B cell (primary cell): ENCODE measurements around the gene CAB39L. TPM values are rescaled to one million over a fixed set of nuclear protein-coding genes. Genes with fewer than 3 reads are reported as not detected.

Experiments used
- ATAC-seq: fragments of 200-7000 bp; cut with Tn5 transposase; one replicate; pipeline ENCODE4 v1.10.0; 2021; ENCODE audit warnings: low read depth, mild to moderate bottlenecking, moderate number of reproducible peaks, moderate library complexity
- CTCF ChIA-PET: fragments of 350-600 bp; sonication (Branson Sonifier 250); formaldehyde crosslinking; loops from one replicate; lab custom pipeline; 2021; ENCODE audit warnings: antibody characterized with exemption, inconsistent platforms; lab: Charles Lee
- POLR2A ChIA-PET: fragments of 350-600 bp; sonication (Branson Sonifier 250); formaldehyde crosslinking; loops from one replicate; lab custom pipeline; 2021; ENCODE audit warnings: antibody characterized with exemption; lab: Charles Lee
- DNase-seq: peaks from one replicate; pipeline ENCODE4 v3.0.0; 2013
- H2AFZ ChIP-seq: 2 replicates; pipeline ENCODE4 v1.6.1; 2012; ENCODE audit warnings: mild to moderate bottlenecking, low read depth, low read length; ENCODE audit not compliant: insufficient read depth, poor library complexity, severe bottlenecking
- H3K27ac ChIP-seq, 2 donors: 1 replicate in 1 of 2; 2 replicates in 1 of 2; pipeline ENCODE4 v1.5.1; 2012 to 2013; ENCODE audit warnings: low read length in 2 of 2, mild to moderate bottlenecking in 2 of 2, moderate library complexity in 1 of 2
- H3K27me3 ChIP-seq, 4 experiments: fragments of 200-600 bp in 1 of 4; sonication (generic) in 1 of 4; replicated peaks in 1 of 4; 1 replicate in 2 of 4; 2 replicates in 2 of 4; pipeline versions ENCODE4 v1.6.1 to v1.7.0; 2013 to 2016; ENCODE audit warnings: low read length in 3 of 4, mild to moderate bottlenecking in 2 of 4, mixed read lengths in 1 of 4, moderate library complexity in 1 of 4; ENCODE audit not compliant: insufficient read depth in 4 of 4, control insufficient read depth in 3 of 4; ENCODE audit errors: control extremely low read depth in 1 of 4
- H3K36me3 ChIP-seq, 2 experiments: replicated peaks in 1 of 2; 1 replicate in 1 of 2; 2 replicates in 1 of 2; pipeline versions ENCODE4 v1.6.1 to v1.7.1; 2013; ENCODE audit warnings: low read length in 1 of 2; ENCODE audit not compliant: insufficient read depth in 2 of 2, control insufficient read depth in 1 of 2; ENCODE audit errors: control extremely low read depth in 1 of 2, extremely low read depth in 1 of 2
- H3K4me1 ChIP-seq, 2 donors: fragments of 200-600 bp in 1 of 2; sonication (generic) in 1 of 2; 1 replicate in 1 of 2; 2 replicates in 1 of 2; pipeline versions ENCODE4 v1.5.1 to v1.6.1; 2013 to 2017; ENCODE audit warnings: low read length in 2 of 2; ENCODE audit not compliant: control insufficient read depth in 2 of 2, insufficient read depth in 2 of 2
- H3K4me2 ChIP-seq: replicated peaks from 2 replicates; pipeline ENCODE3; 2012; ENCODE audit warnings: mild to moderate bottlenecking, low read depth, low read length; ENCODE audit not compliant: poor library complexity, severe bottlenecking
- H3K4me3 ChIP-seq, 5 experiments: fragments of 200-600 bp in 1 of 5; sonication (generic) in 1 of 5; 1 replicate in 3 of 5; 2 replicates in 2 of 5; pipeline versions ENCODE4 v1.5.1 to v1.7.0; 2011 to 2016; ENCODE audit warnings: low read length in 4 of 5, mild to moderate bottlenecking in 4 of 5, low read depth in 2 of 5, control low read depth in 1 of 5, moderate library complexity in 1 of 5; ENCODE audit not compliant: insufficient read depth in 1 of 5; ENCODE audit errors: control extremely low read depth in 1 of 5, extremely low read depth in 1 of 5
- H3K79me2 ChIP-seq: fragments of 200-600 bp; sonication (generic); one replicate; pipeline ENCODE4 v1.6.0; 2016; ENCODE audit warnings: low read length; ENCODE audit not compliant: control insufficient read depth, insufficient read depth
- H3K9ac ChIP-seq: fragments of 200-600 bp; sonication (generic); 2 replicates; pipeline ENCODE4 v1.6.1; 2017; ENCODE audit warnings: mild to moderate bottlenecking, low read length, moderate library complexity
- H3K9me3 ChIP-seq, 3 donors: one replicate each; pipeline versions ENCODE4 v1.6.1 to v1.7.1; 2013; ENCODE audit warnings: low read length in 2 of 3; ENCODE audit not compliant: control insufficient read depth in 2 of 3, insufficient read depth in 1 of 3; ENCODE audit errors: control extremely low read depth in 1 of 3
- H4K20me1 ChIP-seq: 2 replicates; pipeline ENCODE4 v1.6.0; 2012; ENCODE audit warnings: mild to moderate bottlenecking, low read length; ENCODE audit not compliant: insufficient read depth, control insufficient read depth, poor library complexity, severe bottlenecking
- H3K27ac Mint-ChIP-seq: one replicate; pipeline ENCODE4 v1.8.0; 2021; ENCODE audit warnings: mixed read lengths
- H3K27me3 Mint-ChIP-seq: one replicate; pipeline ENCODE4 v1.8.0; 2021; ENCODE audit warnings: mixed read lengths
- H3K4me1 Mint-ChIP-seq: one replicate; pipeline ENCODE4 v1.8.0; 2021; ENCODE audit warnings: mixed read lengths
- H3K4me3 Mint-ChIP-seq: one replicate; pipeline ENCODE4 v1.8.0; 2021; ENCODE audit warnings: mixed read lengths
- H3K9me3 Mint-ChIP-seq: one replicate; pipeline ENCODE4 v1.8.0; 2022; ENCODE audit warnings: mixed read lengths; ENCODE audit not compliant: insufficient read depth
- CTCF ChIP-seq: fragments of 200-600 bp; IDR thresholded peaks from one replicate; pipeline ENCODE4 v1.8.0; 2022; ENCODE audit warnings: antibody characterized with exemption, mild to moderate bottlenecking
- EZH2 ChIP-seq: IDR thresholded peaks from 2 replicates; pipeline ENCODE4 v1.6.1; 2012; ENCODE audit warnings: borderline replicate concordance, low read depth, mild to moderate bottlenecking, moderate library complexity, low read length; ENCODE audit not compliant: insufficient read depth, poor library complexity, severe bottlenecking
- WGBS: methylation state at CpG from one replicate; pipeline ENCODE4 v1.1.5; 2013; ENCODE audit warnings: missing lambda C conversion rate; ENCODE audit not compliant: insufficient coverage; 5-methylcytosine and 5-hydroxymethylcytosine counted together
- intact Hi-C: fragments of 100-400 bp; cut with micrococcal nuclease; formaldehyde crosslinking; loops from one replicate; pipeline ENCODE4 v1.10.0; 2022
- polyA plus RNA-seq: library from polyadenylated mRNA; depleted of rRNA; stranded (reverse); fragments of >200 nt; gene quantifications from 2 replicates; pipeline ENCODE4 v1.2.3, GENCODE V29; 2012
- total RNA-seq, 2 donors: library from RNA; stranded (reverse); fragments of 120-200 nt in 1 of 2; gene quantifications; 1 replicate in 1 of 2; 2 replicates in 1 of 2; pipeline versions ENCODE4 v1.2.3 to v1.2.4, GENCODE V29; 2013 to 2022

Gene CAB39L
- total and polyA plus RNA-seq, 2 donors (not counting 1 experiment from before 2014, with no cell fraction given) = 1.5 to 9.6 TPM

- no peaks in the 10 kb centered on the region for H3K27me3 Mint-ChIP-seq
- intact Hi-C loops = no loop called here
- TF ChIP-seq EZH2 (no peak), CTCF (no peak)
- ATAC-seq (no peak), DNase-seq (no peak)
- Histone ChIP-seq H3K79me2 (no peaks in the 10 kb centered on the region), H3K4me3 (no peak overlapping the region), H3K36me3 (no peaks in the 10 kb centered on the region), H3K9me3 (peaks cover 0 to 4% (median 1%) of the 10 kb centered on the region in 3 donors), H2AFZ (no peak overlapping the region), H3K27me3 (no peaks in the 10 kb centered on the region), H3K27ac (no peak overlapping the region), H3K4me1 (no peaks in the 10 kb centered on the region), H3K9ac (no peak overlapping the region), H4K20me1 (no peaks in the 10 kb centered on the region), H3K4me2 (no peak overlapping the region)
- POLR2A ChIA-PET = no interaction called here
- WGBS = 96% methylated on average over 2 of the region's 2 CpGs
- no peak overlapping the region for H3K4me3 Mint-ChIP-seq
- no peaks in the 10 kb centered on the region for H3K4me1 Mint-ChIP-seq
- no peak overlapping the region for H3K27ac Mint-ChIP-seq
- H3K9me3 Mint-ChIP-seq = peaks cover 2% of the 10 kb centered on the region
- CTCF ChIA-PET = no interaction called here
Observed at GRCh38 chr13:49357694-49358093, 86.2 kb downstream of the CAB39L start.

GRCh38 chr13:49356223-49356622 lies 87.6 kb downstream of the CAB39L start:
- H3K36me3 ChIP-seq = no peaks in the 10 kb centered on the region
- Mint-ChIP-seq H3K4me3 (no peak overlapping the region), H3K4me1 (no peaks in the 10 kb centered on the region)

More at GRCh38 chr13:49356223-49356622, 87.6 kb downstream of the CAB39L start:
- no peak overlapping the region for H3K4me2 ChIP-seq
- CTCF ChIA-PET = no interaction called here
- no peak for DNase-seq
- Mint-ChIP-seq H3K27me3 (no peaks in the 10 kb centered on the region), H3K9me3 (peaks cover 2% of the 10 kb centered on the region), H3K27ac (no peak overlapping the region)
- no peak overlapping the region for H3K9ac ChIP-seq
- H4K20me1 ChIP-seq = no peaks in the 10 kb centered on the region
- H3K9me3 ChIP-seq = peaks cover 0 to 4% (median 1%) of the 10 kb centered on the region in 3 donors
- H3K4me1 ChIP-seq = no peaks in the 10 kb centered on the region
- intact Hi-C loops = no loop called here
- no peak for ATAC-seq
- POLR2A ChIA-PET = no interaction called here
- H3K27me3 ChIP-seq = no peaks in the 10 kb centered on the region
- no peak overlapping the region for H3K27ac ChIP-seq
- H3K4me3 ChIP-seq = no peak overlapping the region
- no peaks in the 10 kb centered on the region for H3K79me2 ChIP-seq
- TF ChIP-seq CTCF (no peak), EZH2 (no peak)
- no peak overlapping the region for H2AFZ ChIP-seq
